PC-3 (cell line): Measurements from ENCODE around the gene SLC6A9. TPM values are rescaled to one million over a fixed set of nuclear protein-coding genes. Genes with fewer than 3 reads are reported as not detected.

ENCODE experiments used
- ATAC-seq: fragments of 200-7000 bp; cut with Tn5 transposase; 2 replicates; pipeline ENCODE4 v1.9.1; 2020; ENCODE audit warnings: mild to moderate bottlenecking, moderate library complexity
- BruUV-seq: library from RNA; stranded (reverse); fragments of 400-500 nt; replicated peaks from 2 replicates; lab custom pipeline; 2021; lab: Mats Ljungman, UMichigan
- CTCF ChIA-PET: fragments of 300-600 bp; sonication (Branson Sonifier 250); formaldehyde crosslinking; loops from one replicate; lab custom pipeline; 2022; ENCODE audit warnings: antibody characterized with exemption; lab: Charles Lee
- POLR2A ChIA-PET: fragments of 300-600 bp; sonication (Branson Sonifier 250); formaldehyde crosslinking; loops from one replicate; lab custom pipeline; 2022; ENCODE audit warnings: antibody characterized with exemption; ENCODE audit not compliant: unreplicated experiment; lab: Charles Lee
- DNase-seq: peaks from one replicate; pipeline ENCODE4 v3.0.0-alpha.2; 2015
- H2AFZ ChIP-seq: fragments of 300-600 bp; sonication (generic); 2 replicates; pipeline ENCODE4 v1.6.0; 2016; ENCODE audit warnings: antibody characterized with exemption, low read length
- H3F3A ChIP-seq: fragments of 300-600 bp; sonication (generic); one replicate; pipeline ENCODE4 v1.6.0; 2017; ENCODE audit warnings: antibody characterized with exemption, low read length, control low read depth, mild to moderate bottlenecking; ENCODE audit not compliant: unreplicated experiment
- H3K27ac ChIP-seq: fragments of 300-600 bp; sonication (generic); 2 replicates; pipeline ENCODE4 v1.5.1; 2016; ENCODE audit warnings: mild to moderate bottlenecking, low read length
- H3K27me3 ChIP-seq: fragments of 300-600 bp; sonication (generic); 2 replicates; pipeline ENCODE4 v1.6.1; 2016; ENCODE audit warnings: low read length, mixed read lengths
- H3K36me3 ChIP-seq: fragments of 300-600 bp; sonication (generic); 2 replicates; pipeline ENCODE4 v1.6.1; 2016; ENCODE audit warnings: low read depth, mixed run types, low read length, mixed read lengths
- H3K4me1 ChIP-seq: fragments of 300-600 bp; sonication (generic); 2 replicates; pipeline ENCODE4 v1.5.1; 2016; ENCODE audit warnings: low read length; ENCODE audit not compliant: insufficient read depth
- H3K4me2 ChIP-seq: fragments of 300-600 bp; sonication (generic); 2 replicates; pipeline ENCODE4 v1.6.0; 2016; ENCODE audit warnings: low read length
- H3K4me3 ChIP-seq: fragments of 300-600 bp; sonication (generic); 2 replicates; pipeline ENCODE4 v1.5.1; 2016; ENCODE audit warnings: mild to moderate bottlenecking, low read length, mixed read lengths
- H3K79me2 ChIP-seq: fragments of 300-600 bp; sonication (generic); 2 replicates; pipeline ENCODE4 v1.6.1; 2017; ENCODE audit warnings: low read length, mixed read lengths
- H3K9ac ChIP-seq: fragments of 300-600 bp; sonication (generic); 2 replicates; pipeline ENCODE4 v1.6.0; 2016; ENCODE audit warnings: mild to moderate bottlenecking, low read length
- H3K9me2 ChIP-seq: fragments of 300-600 bp; sonication (generic); replicated peaks from 2 replicates; pipeline ENCODE4 v1.6.1; 2016; ENCODE audit warnings: mixed run types, low read length, mixed read lengths
- H3K9me3 ChIP-seq: fragments of 300-600 bp; sonication (generic); 2 replicates; pipeline ENCODE4 v1.6.1; 2016; ENCODE audit warnings: low read length, mixed read lengths
- H4K20me1 ChIP-seq: fragments of 300-600 bp; sonication (generic); 2 replicates; pipeline ENCODE4 v1.6.1; 2016; ENCODE audit warnings: low read length, mixed read lengths
- CTCF ChIP-seq: fragments of 300-600 bp; sonication (generic); conservative IDR thresholded peaks from 2 replicates; pipeline ENCODE4 v1.5.1; 2017; ENCODE audit warnings: antibody characterized with exemption, low read depth, mild to moderate bottlenecking, low read length
- EZH2 ChIP-seq: fragments of 300-600 bp; sonication (generic); IDR thresholded peaks from one replicate; pipeline ENCODE4 v1.6.1; 2017; ENCODE audit warnings: antibody characterized with exemption, mild to moderate bottlenecking, low read length; ENCODE audit not compliant: unreplicated experiment
- EZH2phosphoT487 ChIP-seq: fragments of 300-600 bp; sonication (generic); IDR thresholded peaks from 2 replicates; pipeline ENCODE4 v1.6.1; 2018; ENCODE audit warnings: mild to moderate bottlenecking, antibody characterized with exemption, low read length, borderline replicate concordance
- intact Hi-C: fragments of 100-400 bp; cut with micrococcal nuclease; formaldehyde crosslinking; loops from 2 replicates; pipeline ENCODE4 v1.9.0; 2023
- total RNA-seq: library from RNA; depleted of rRNA; stranded (reverse); fragments of >200 nt; gene quantifications from 2 replicates; pipeline ENCODE4 v1.2.3, GENCODE V29; 2014

Gene SLC6A9
- total RNA-seq, 1 experiment from 2014 or later = 11.2 TPM

GRCh38 chr1:44035726-44036408, 4.6 kb upstream of the SLC6A9 start:
- Histone ChIP-seq H3K9ac (no peak overlapping the region), H3K9me3 (no peaks in the 10 kb centered on the region), H3F3A (no peaks in the 10 kb centered on the region), H3K4me3 (no peak overlapping the region), H3K4me2 (no peak overlapping the region), H3K79me2 (no peaks in the 10 kb centered on the region), H4K20me1 (no peaks in the 10 kb centered on the region), H3K27me3 (no peaks in the 10 kb centered on the region), H3K27ac (no peak overlapping the region), H3K9me2 (no peaks in the 10 kb centered on the region), H3K4me1 (peaks cover 40% of the 10 kb centered on the region), H3K36me3 (no peaks in the 10 kb centered on the region), H2AFZ (no peak overlapping the region)
- DNase-seq = no peak
- CTCF ChIA-PET = interaction anchor here (0.6 to 1.7 kb wide), 4 partner anchors 12 to 273 kb away, joined by 3 to 13 read pairs (median 4); no protein-coding TSS in a partner anchor
- intact Hi-C loops = loop anchor here (1.0 to 5.0 kb wide), 3 partner anchors 31 to 274 kb away; partner anchors contain the start of gene CCDC24
- TF ChIP-seq CTCF (peak; percentile 12; the same call in 1 of the 2 replicates), EZH2phosphoT487 (no peak)
- no TSS peak for BruUV-seq
- ATAC-seq = no peak
- POLR2A ChIA-PET = no interaction called here

- Histone ChIP-seq H4K20me1 (no peaks in the 10 kb centered on the region), H3K9me2 (no peaks in the 10 kb centered on the region), H3F3A (no peaks in the 10 kb centered on the region), H3K27ac (no peak overlapping the region), H3K27me3 (no peaks in the 10 kb centered on the region), H3K4me2 (no peak overlapping the region), H3K79me2 (no peaks in the 10 kb centered on the region), H3K4me3 (no peak overlapping the region), H3K36me3 (no peaks in the 10 kb centered on the region), H2AFZ (no peak overlapping the region), H3K9me3 (no peaks in the 10 kb centered on the region), H3K4me1 (peaks cover 34% of the 10 kb centered on the region), H3K9ac (no peak overlapping the region)
- intact Hi-C loops = loop anchor here (5.0 kb wide), 2 partner anchors 43 to 273 kb away; partner anchors contain the start of gene CCDC24
- no TSS peak for BruUV-seq
- DNase-seq (no peak), ATAC-seq (no peak)
- ChIA-PET POLR2A (no interaction called here), CTCF (interaction anchor here (1.7 kb wide), 1 partner anchor 29 kb away, joined by 5 read pairs; no protein-coding TSS in a partner anchor)
- TF ChIP-seq EZH2phosphoT487 (no peak), CTCF (no peak), EZH2 (no peak)
Observed at GRCh38 chr1:44034976-44035716, 3.9 kb upstream of the SLC6A9 start.

GRCh38 chr1:44034423-44034822, 3.2 kb upstream of the SLC6A9 start:
- peaks cover 32% of the 10 kb centered on the region for H3K4me1 ChIP-seq

More at GRCh38 chr1:44034423-44034822, 3.2 kb upstream of the SLC6A9 start:
- TF ChIP-seq EZH2phosphoT487 = no peak
- TF ChIP-seq EZH2 = no peak
- TF ChIP-seq CTCF = no peak
- no peak for ATAC-seq
- no peak overlapping the region for H3K4me3 ChIP-seq
- H3K27me3 ChIP-seq = no peaks in the 10 kb centered on the region
- no peaks in the 10 kb centered on the region for H3K36me3 ChIP-seq
- H3F3A ChIP-seq = no peaks in the 10 kb centered on the region
- no peak overlapping the region for H3K27ac ChIP-seq
- H3K9ac ChIP-seq = no peak overlapping the region
- no peak for DNase-seq
- no peaks in the 10 kb centered on the region for H3K9me3 ChIP-seq
- H3K79me2 ChIP-seq = peaks cover 2% of the 10 kb centered on the region
- H3K9me2 ChIP-seq = no peaks in the 10 kb centered on the region
- no peaks in the 10 kb centered on the region for H4K20me1 ChIP-seq
- H2AFZ ChIP-seq = no peak overlapping the region
- intact Hi-C loops = no loop called here
- POLR2A ChIA-PET = no interaction called here
- no peak overlapping the region for H3K4me2 ChIP-seq
- no TSS peak for BruUV-seq
- CTCF ChIA-PET = no interaction called here
